IMR-90 (cell line): ENCODE results near the gene PTP4A2. TPM values are rescaled to one million over a fixed set of nuclear protein-coding genes. Genes with fewer than 3 reads are reported as not detected.

Source experiments
- ATAC-seq: fragments of 200-7000 bp; cut with Tn5 transposase; 2 replicates; pipeline ENCODE4 v1.9.1; 2020; ENCODE audit warnings: low read depth, mild to moderate bottlenecking, moderate library complexity
- BruUV-seq: library from RNA; stranded (reverse); fragments of 400-500 nt; replicated peaks from 2 replicates; lab custom pipeline; 2021; lab: Mats Ljungman, UMichigan
- CTCF ChIA-PET: fragments of 300-600 bp; formaldehyde crosslinking; extraction: SDS; loops from one replicate; lab custom pipeline; 2021; ENCODE audit warnings: antibody characterized with exemption; lab: Yijun Ruan, JAX
- POLR2A ChIA-PET: fragments of 300-600 bp; sonication (Branson Sonifier 250); formaldehyde crosslinking; loops from one replicate; lab custom pipeline; 2022; ENCODE audit warnings: antibody characterized with exemption; ENCODE audit not compliant: unreplicated experiment; lab: Charles Lee
- DNase-seq: peaks from one replicate; pipeline ENCODE4 v3.0.0; 2013
- H2AFZ ChIP-seq: replicated peaks from 2 replicates; pipeline ENCODE3; 2013; ENCODE audit warnings: low read length, mild to moderate bottlenecking; ENCODE audit not compliant: poor library complexity
- H2AK5ac ChIP-seq: 2 replicates; pipeline ENCODE4 v1.6.1; 2013; ENCODE audit warnings: low read depth, low read length, inconsistent platforms
- H2AK9ac ChIP-seq: replicated peaks from 2 replicates; pipeline ENCODE3; 2013; ENCODE audit warnings: mild to moderate bottlenecking, low read depth, low read length, moderate library complexity; ENCODE audit not compliant: poor library complexity
- H2BK120ac ChIP-seq: 2 replicates; pipeline ENCODE4 v1.6.1; 2013; ENCODE audit warnings: low read depth, low read length, inconsistent platforms
- H2BK15ac ChIP-seq: 3 replicates; pipeline ENCODE4 v1.6.1; 2013; ENCODE audit warnings: low read depth, low read length, inconsistent platforms
- H2BK20ac ChIP-seq: 2 replicates; pipeline ENCODE4 v1.6.1; 2013; ENCODE audit warnings: low read depth, mild to moderate bottlenecking, inconsistent platforms, low read length, moderate library complexity
- H2BK5ac ChIP-seq: 2 replicates; pipeline ENCODE4 v1.6.1; 2013; ENCODE audit warnings: mild to moderate bottlenecking, low read depth, low read length, inconsistent platforms; ENCODE audit not compliant: poor library complexity, severe bottlenecking
- H3K14ac ChIP-seq: replicated peaks from 2 replicates; pipeline ENCODE4 v1.6.1; 2013; ENCODE audit warnings: low read depth, low read length, inconsistent platforms
- H3K18ac ChIP-seq: 2 replicates; pipeline ENCODE4 v1.6.1; 2013; ENCODE audit warnings: low read depth, low read length, control low read depth
- H3K23ac ChIP-seq: 2 replicates; pipeline ENCODE4 v1.6.1; 2013; ENCODE audit warnings: low read depth, low read length, inconsistent platforms
- H3K27ac ChIP-seq: 2 replicates; pipeline ENCODE4 v1.5.1; 2013; ENCODE audit warnings: mild to moderate bottlenecking, control low read depth, low read length; ENCODE audit not compliant: insufficient read depth
- H3K27me3 ChIP-seq: 2 replicates; pipeline ENCODE4 v1.6.1; 2013; ENCODE audit warnings: low read length; ENCODE audit not compliant: control insufficient read depth, insufficient read depth
- H3K36me3 ChIP-seq: 2 replicates; pipeline ENCODE4 v1.6.1; 2013; ENCODE audit warnings: low read length, mixed read lengths; ENCODE audit not compliant: control insufficient read depth, insufficient read depth
- H3K4ac ChIP-seq: 2 replicates; pipeline ENCODE4 v1.6.1; 2013; ENCODE audit warnings: low read depth, low read length, inconsistent platforms
- H3K4me1 ChIP-seq: 2 replicates; pipeline ENCODE4 v1.6.1; 2013; ENCODE audit warnings: low read length, mixed read lengths; ENCODE audit not compliant: control insufficient read depth, insufficient read depth
- H3K4me2 ChIP-seq: 2 replicates; pipeline ENCODE4 v1.6.1; 2013; ENCODE audit warnings: low read depth, mild to moderate bottlenecking, control low read depth, low read length, moderate library complexity
- H3K4me3 ChIP-seq: 2 replicates; pipeline ENCODE4 v1.5.1; 2013; ENCODE audit warnings: low read depth, mild to moderate bottlenecking, control low read depth, low read length, moderate library complexity; ENCODE audit not compliant: insufficient read depth
- H3K56ac ChIP-seq: 2 replicates; pipeline ENCODE4 v1.6.1; 2013; ENCODE audit warnings: low read length, inconsistent platforms; ENCODE audit not compliant: insufficient read depth; ENCODE audit errors: extremely low read depth
- H3K79me1 ChIP-seq, 2 experiments: 2 replicates each; pipeline ENCODE4 v1.6.1; 2013; ENCODE audit warnings: low read length in 2 of 2, inconsistent platforms in 1 of 2, low read depth in 1 of 2
- H3K9ac ChIP-seq: 2 replicates; pipeline ENCODE4 v1.6.1; 2013; ENCODE audit warnings: low read depth, low read length, control low read depth
- H3K9me1 ChIP-seq: 2 replicates; pipeline ENCODE4 v1.6.1; 2013; ENCODE audit warnings: low read length, inconsistent platforms; ENCODE audit not compliant: insufficient read depth
- H3K9me3 ChIP-seq: 2 replicates; pipeline ENCODE4 v1.6.1; 2013; ENCODE audit warnings: low read length; ENCODE audit not compliant: control insufficient read depth, insufficient read depth
- H4K20me1 ChIP-seq: 2 replicates; pipeline ENCODE4 v1.6.1; 2013; ENCODE audit warnings: low read length, inconsistent platforms; ENCODE audit not compliant: insufficient read depth
- H4K5ac ChIP-seq: 2 replicates; pipeline ENCODE4 v1.6.1; 2013; ENCODE audit warnings: mild to moderate bottlenecking, low read depth, low read length, control low read depth
- H4K8ac ChIP-seq, 2 experiments: 2 replicates each; pipeline ENCODE4 v1.6.1; 2013; ENCODE audit warnings: low read depth in 2 of 2, low read length in 2 of 2, control low read depth in 1 of 2, inconsistent platforms in 1 of 2
- H4K91ac ChIP-seq: 2 replicates; pipeline ENCODE4 v1.6.1; 2013; ENCODE audit warnings: low read depth, low read length, inconsistent platforms; ENCODE audit not compliant: insufficient read depth
- CHD1 ChIP-seq: IDR thresholded peaks from 2 replicates; pipeline ENCODE4 v1.6.1; 2012; ENCODE audit warnings: low read depth, low read length, improper control_type of control experiment
- CTCF ChIP-seq: conservative IDR thresholded peaks from 2 replicates; pipeline ENCODE4 v1.5.1; 2012; ENCODE audit warnings: mild to moderate bottlenecking, low read depth, low read length, improper control_type of control experiment
- FOS ChIP-seq: fragments of 150-350 bp; IDR thresholded peaks from 2 replicates; pipeline ENCODE4 v1.6.1; 2016; ENCODE audit warnings: low read depth, low read length
- MXI1 ChIP-seq: IDR thresholded peaks from 2 replicates; pipeline ENCODE4 v1.6.1; 2012; ENCODE audit warnings: low read depth, mild to moderate bottlenecking, low read length, moderate library complexity, borderline replicate concordance
- POLR2A ChIP-seq: IDR thresholded peaks from 2 replicates; pipeline ENCODE4 v1.6.1; 2012; ENCODE audit warnings: mild to moderate bottlenecking, low read depth, low read length
- RCOR1 ChIP-seq: IDR thresholded peaks from 2 replicates; pipeline ENCODE4 v1.6.1; 2012; ENCODE audit warnings: mild to moderate bottlenecking, low read length, improper control_type of control experiment; ENCODE audit not compliant: insufficient replicate concordance
- WGBS, 2 experiments: methylation state at CpG; one replicate each; pipeline versions ENCODE4 v1.1.5 to v1.1.7; 2013; ENCODE audit warnings: missing lambda C conversion rate in 2 of 2; ENCODE audit not compliant: insufficient read length in 1 of 2; ENCODE audit errors: extremely low coverage in 2 of 2; 5-methylcytosine and 5-hydroxymethylcytosine counted together
- dilution Hi-C: fragments of 300-500 bp; cut with HindIII; formaldehyde crosslinking; loops from one replicate; pipeline ENCODE4 v1.14.3; 2018; ENCODE audit warnings: low sequenced_read_pairs; ENCODE audit not compliant: unreplicated experiment
- in situ Hi-C: fragments of 300-500 bp; cut with MboI; formaldehyde crosslinking; loops from 3 replicates; pipeline ENCODE4 v1.14.3; 2019; ENCODE audit warnings: low sequenced_read_pairs, inconsistent platforms, mixed read lengths
- intact Hi-C: fragments of 100-400 bp; cut with micrococcal nuclease; formaldehyde crosslinking; loops from 2 replicates; pipeline ENCODE4 v1.10.0; 2022
- polyA plus RNA-seq, 3 experiments: library from polyadenylated mRNA; depleted of rRNA; stranded (reverse); fragments of >200 nt; gene quantifications; 2 replicates each; pipeline ENCODE4 v1.2.3, GENCODE V29; 2012; ENCODE audit warnings: low replicate concordance in 1 of 3
- total RNA-seq: library from RNA; depleted of rRNA; stranded (reverse); fragments of >200 nt; gene quantifications from 2 replicates; pipeline ENCODE4 v1.2.3, GENCODE V29; 2012

The PTP4A2 gene
- total and polyA plus RNA-seq, 2 of the 4 experiments (the other 2 are of a cell fraction): 135 to 328 TPM

GRCh38 chr1:31915438-31915837, 22.7 kb downstream of the PTP4A2 start:
- H3K79me1 ChIP-seq: peaks cover 11 to 60% of the 10 kb centered on the region in 2 experiments
- no peak overlapping the region for H3K27ac ChIP-seq
- in situ Hi-C loops: no loop called here
- no peak overlapping the region for H3K14ac ChIP-seq
- POLR2A ChIA-PET: no interaction called here
- H3K4me1 ChIP-seq: peaks cover 2% of the 10 kb centered on the region; the same call in 1 of the 2 replicates
- no peak overlapping the region for H3K18ac ChIP-seq
- no peak overlapping the region for H2BK120ac ChIP-seq
- no peak for ATAC-seq
- H3K9ac ChIP-seq: no peak overlapping the region
- no peak overlapping the region for H2BK5ac ChIP-seq
- H4K20me1 ChIP-seq: peaks cover 85% of the 10 kb centered on the region
- H4K8ac ChIP-seq: no peak overlapping the region
- intact Hi-C loops: no loop called here
- H3K56ac ChIP-seq: no peak overlapping the region
- H2AK9ac ChIP-seq: no peak overlapping the region
- no peak overlapping the region for H4K91ac ChIP-seq
- CTCF ChIA-PET: no interaction called here
- no CpG with 5 or more reads among the region's 4 CpGs for WGBS, 2 experiments
- no peaks in the 10 kb centered on the region for H3K27me3 ChIP-seq
- H3K23ac ChIP-seq: no peak overlapping the region
- dilution Hi-C loops: no loop called here
- peaks cover 32% of the 10 kb centered on the region for H3K36me3 ChIP-seq
- H3K9me1 ChIP-seq: peaks cover 3% of the 10 kb centered on the region; the same call in 1 of the 2 replicates
- peaks cover 2% of the 10 kb centered on the region; the same call in 1 of the 2 replicates for H3K9me3 ChIP-seq
- H3K4me3 ChIP-seq: no peak overlapping the region
- H2AFZ ChIP-seq: no peak overlapping the region
- no peak overlapping the region for H4K5ac ChIP-seq
- H2AK5ac ChIP-seq: no peak overlapping the region
- no peak overlapping the region for H3K4ac ChIP-seq
- H2BK15ac ChIP-seq: no peak overlapping the region
- H2BK20ac ChIP-seq: no peak overlapping the region
- no peak overlapping the region for H3K4me2 ChIP-seq
- DNase-seq: no peak
- no peak for TF ChIP-seq MXI1
- no peak for TF ChIP-seq POLR2A
- TF ChIP-seq CHD1: no peak
- no peak for TF ChIP-seq CTCF
- TF ChIP-seq FOS: no peak
- TF ChIP-seq RCOR1: no peak
- no TSS peak for BruUV-seq
